Parathyroid adenoma (tissue), 2 donors: ENCODE results near the gene SGSM2.

Source experiments
- H2AFZ ChIP-seq: fragments of 300-600 bp; sonication (generic); one replicate; pipeline ENCODE4 v1.7.0; 2017; ENCODE audit warnings: antibody characterized with exemption, mild to moderate bottlenecking
- H3K27ac ChIP-seq: fragments of 300-600 bp; sonication (generic); one replicate; pipeline ENCODE4 v1.7.0; 2017
- H3K27me3 ChIP-seq: fragments of 300-600 bp; sonication (generic); one replicate; pipeline ENCODE4 v1.7.0; 2017; ENCODE audit warnings: low read length; ENCODE audit not compliant: control insufficient read depth, insufficient read depth
- H3K36me3 ChIP-seq: fragments of 300-600 bp; sonication (generic); one replicate; pipeline ENCODE4 v1.7.0; 2017; ENCODE audit warnings: low read length; ENCODE audit not compliant: control insufficient read depth, insufficient read depth
- H3K4me1 ChIP-seq: fragments of 300-600 bp; sonication (generic); one replicate; pipeline ENCODE4 v1.7.0; 2017; ENCODE audit warnings: control low read depth
- H3K4me2 ChIP-seq: fragments of 300-600 bp; sonication (generic); one replicate; pipeline ENCODE4 v1.7.0; 2017; ENCODE audit warnings: low read length
- H3K4me3 ChIP-seq: fragments of 300-600 bp; sonication (generic); one replicate; pipeline ENCODE4 v1.7.0; 2017; ENCODE audit warnings: low read depth, low read length
- H3K79me2 ChIP-seq: fragments of 300-600 bp; sonication (generic); one replicate; pipeline ENCODE4 v1.7.0; 2017; ENCODE audit warnings: control low read depth
- H3K9ac ChIP-seq: fragments of 300-600 bp; sonication (generic); one replicate; pipeline ENCODE4 v1.7.0; 2017; ENCODE audit warnings: mild to moderate bottlenecking
- H3K9me3 ChIP-seq: fragments of 300-600 bp; sonication (generic); one replicate; pipeline ENCODE4 v1.7.0; 2017; ENCODE audit warnings: low read length; ENCODE audit not compliant: control insufficient read depth
- TF ChIP-seq, protein P1 (sequence below): fragments of 300-600 bp; sonication (generic); IDR thresholded peaks from one replicate; pipeline ENCODE4 v1.7.0; 2017; ENCODE audit warnings: antibody characterized with exemption, mild to moderate bottlenecking
- donor health status: primary hyperparathyroidism.

Gene SGSM2

DNA sequence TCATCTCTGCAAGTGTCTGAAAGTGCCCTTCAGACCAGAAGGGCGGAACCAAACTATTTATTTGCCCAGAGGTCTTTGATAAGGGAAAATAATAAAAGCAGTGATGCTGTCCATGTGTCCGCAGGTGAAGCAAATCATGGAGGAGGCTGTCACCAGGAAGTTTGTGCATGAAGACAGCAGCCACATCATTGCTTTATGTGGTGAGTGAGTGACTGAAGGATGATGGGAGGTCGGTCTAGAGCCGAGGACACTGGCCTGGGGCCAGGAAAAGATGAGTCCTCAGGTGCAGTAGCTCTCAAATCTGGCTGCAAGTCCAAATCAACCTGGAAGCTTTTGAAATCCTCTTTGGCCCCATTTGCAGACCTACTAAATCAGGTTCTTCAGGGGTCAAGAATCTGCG lies 6.1 kb downstream of the SGSM2 start:
- TF ChIP-seq, protein P1, sequence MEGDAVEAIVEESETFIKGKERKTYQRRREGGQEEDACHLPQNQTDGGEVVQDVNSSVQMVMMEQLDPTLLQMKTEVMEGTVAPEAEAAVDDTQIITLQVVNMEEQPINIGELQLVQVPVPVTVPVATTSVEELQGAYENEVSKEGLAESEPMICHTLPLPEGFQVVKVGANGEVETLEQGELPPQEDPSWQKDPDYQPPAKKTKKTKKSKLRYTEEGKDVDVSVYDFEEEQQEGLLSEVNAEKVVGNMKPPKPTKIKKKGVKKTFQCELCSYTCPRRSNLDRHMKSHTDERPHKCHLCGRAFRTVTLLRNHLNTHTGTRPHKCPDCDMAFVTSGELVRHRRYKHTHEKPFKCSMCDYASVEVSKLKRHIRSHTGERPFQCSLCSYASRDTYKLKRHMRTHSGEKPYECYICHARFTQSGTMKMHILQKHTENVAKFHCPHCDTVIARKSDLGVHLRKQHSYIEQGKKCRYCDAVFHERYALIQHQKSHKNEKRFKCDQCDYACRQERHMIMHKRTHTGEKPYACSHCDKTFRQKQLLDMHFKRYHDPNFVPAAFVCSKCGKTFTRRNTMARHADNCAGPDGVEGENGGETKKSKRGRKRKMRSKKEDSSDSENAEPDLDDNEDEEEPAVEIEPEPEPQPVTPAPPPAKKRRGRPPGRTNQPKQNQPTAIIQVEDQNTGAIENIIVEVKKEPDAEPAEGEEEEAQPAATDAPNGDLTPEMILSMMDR, result no peak
- no peak overlapping the region for H3K9ac ChIP-seq
- no peak overlapping the region for H3K4me2 ChIP-seq
- H3K4me3 ChIP-seq, result no peak overlapping the region
- H2AFZ ChIP-seq, result no peak overlapping the region
- no peaks in the 10 kb centered on the region for H3K27me3 ChIP-seq
- H3K4me1 ChIP-seq, result peaks cover 7% of the 10 kb centered on the region
- no peak overlapping the region for H3K27ac ChIP-seq
- no peaks in the 10 kb centered on the region for H3K9me3 ChIP-seq
- no peaks in the 10 kb centered on the region for H3K36me3 ChIP-seq
- no peaks in the 10 kb centered on the region for H3K79me2 ChIP-seq

- no peaks in the 10 kb centered on the region for H3K36me3 ChIP-seq
- no peak overlapping the region for H3K4me2 ChIP-seq
- no peak overlapping the region for H3K4me3 ChIP-seq
- peaks cover 7% of the 10 kb centered on the region for H3K4me1 ChIP-seq
- no peak overlapping the region for H3K27ac ChIP-seq
- TF ChIP-seq, protein P1, result no peak
- no peaks in the 10 kb centered on the region for H3K79me2 ChIP-seq
- no peaks in the 10 kb centered on the region for H3K27me3 ChIP-seq
- H3K9ac ChIP-seq, result no peak overlapping the region
- no peak overlapping the region for H2AFZ ChIP-seq
- H3K9me3 ChIP-seq, result no peaks in the 10 kb centered on the region
These were observed 7.2 kb downstream of the SGSM2 start for GRCh38 chr17:2344528-2344927.

- Histone ChIP-seq H3K27ac (no peak overlapping the region), H3K36me3 (no peaks in the 10 kb centered on the region), H3K4me1 (peaks cover 7% of the 10 kb centered on the region), H3K79me2 (peaks cover 10% of the 10 kb centered on the region), H3K9me3 (no peaks in the 10 kb centered on the region), H3K27me3 (no peaks in the 10 kb centered on the region), H3K4me3 (no peak overlapping the region), H3K4me2 (no peak overlapping the region), H3K9ac (no peak overlapping the region), H2AFZ (no peak overlapping the region)
- TF ChIP-seq, protein P1, result no peak
These were observed 9.2 kb downstream of the SGSM2 start for GRCh38 chr17:2346475-2346874.

- Histone ChIP-seq H3K9ac (no peak overlapping the region), H2AFZ (no peak overlapping the region), H3K79me2 (peaks cover 10% of the 10 kb centered on the region), H3K9me3 (no peaks in the 10 kb centered on the region), H3K36me3 (no peaks in the 10 kb centered on the region), H3K27me3 (no peaks in the 10 kb centered on the region), H3K27ac (peak overlapping the region; percentile 38), H3K4me2 (peak overlapping the region; percentile 47), H3K4me3 (no peak overlapping the region), H3K4me1 (peaks cover 7% of the 10 kb centered on the region)
- TF ChIP-seq, protein P1, result no peak
These were observed 10.7 kb downstream of the SGSM2 start for GRCh38 chr17:2347805-2348685.

- H3K27me3 ChIP-seq, result no peaks in the 10 kb centered on the region
- H2AFZ ChIP-seq, result no peak overlapping the region
- H3K4me2 ChIP-seq, result no peak overlapping the region
- H3K79me2 ChIP-seq, result peaks cover 10% of the 10 kb centered on the region
- no peaks in the 10 kb centered on the region for H3K9me3 ChIP-seq
- H3K4me3 ChIP-seq, result no peak overlapping the region
- no peaks in the 10 kb centered on the region for H3K36me3 ChIP-seq
- no peak overlapping the region for H3K9ac ChIP-seq
- TF ChIP-seq, protein P1, result no peak
- peaks cover 7% of the 10 kb centered on the region for H3K4me1 ChIP-seq
- no peak overlapping the region for H3K27ac ChIP-seq
These were observed 14.0 kb downstream of the SGSM2 start for GRCh38 chr17:2351269-2351668.
